ENCODE data around the gene GUCA1A.

GRCh38 chr6:42133926-42134325 lies 39.2 kb upstream of the GUCA1A start:
- TF ChIP-seq CTCF (IDR thresholded peaks at IDR 0.05; ENCODE audit: insufficient read depth, low read length, poor library complexity, severe bottlenecking) (no peak), EZH2phosphoT487 (conservative IDR thresholded peaks at IDR 0.05; ENCODE audit: low read length) (no peak)

Data from SU-DHL-6 (cell line).